ENCODE measurements around the gene SLC9A8. TPM values are rescaled to one million over a fixed set of nuclear protein-coding genes. Genes with fewer than 3 reads are reported as not detected.

The SLC9A8 gene
- total RNA-seq, 1 donor from 2014 or later, result 4.1 TPM

- H3K4me1 Mint-ChIP-seq, result peaks cover 23% of the 10 kb centered on the region
- H3K9ac ChIP-seq, result no peak overlapping the region
- H3K9me3 Mint-ChIP-seq, result no peaks in the 10 kb centered on the region
- peaks cover 10% of the 10 kb centered on the region for H3K79me2 ChIP-seq (ENCODE audit: low read depth)
- TF ChIP-seq EZH2 (IDR thresholded peaks at IDR 0.05) (no peak), CTCF (IDR thresholded peaks at IDR 0.05) (no peak), EZH2phosphoT487 (IDR thresholded peaks at IDR 0.05) (no peak)
- H3K4me3 ChIP-seq, result peak overlapping the region; percentile 92
- H3K4me1 ChIP-seq, result peaks cover 5% of the 10 kb centered on the region
- H3K27ac ChIP-seq, result no peak overlapping the region
- peak overlapping the region; percentile 95 for H3K27ac Mint-ChIP-seq
- H3K4me2 ChIP-seq, result peak overlapping the region; percentile 96
- H3F3A ChIP-seq (ENCODE audit: low read depth), result peaks cover 17% of the 10 kb centered on the region
- no peaks in the 10 kb centered on the region for H3K9me3 ChIP-seq (ENCODE audit: low read depth)
- no peaks in the 10 kb centered on the region for H3K27me3 ChIP-seq
- peaks cover 7% of the 10 kb centered on the region for H3K27me3 Mint-ChIP-seq (ENCODE audit: insufficient read depth, low read depth)
- H3K36me3 Mint-ChIP-seq, result peaks cover 2% of the 10 kb centered on the region
- H4K20me1 ChIP-seq (ENCODE audit: low read depth), result no peaks in the 10 kb centered on the region
- peak overlapping the region; percentile 48 for H2AFZ ChIP-seq (replicated peaks)
- no peaks in the 10 kb centered on the region for H3K36me3 ChIP-seq
- H3K4me3 Mint-ChIP-seq, result peak overlapping the region; percentile 91
- no peak for DNase-seq (ENCODE audit: low spot score)
These were observed 662 bp upstream of the SLC9A8 start for GRCh38 chr20:49811825-49812506.

GRCh38 chr20:49813305-49813974 is 812 bp downstream of the SLC9A8 start:
- H3K4me1 Mint-ChIP-seq, result peaks cover 23% of the 10 kb centered on the region
- H3K27ac ChIP-seq, result peak overlapping the region; percentile 70
- peak overlapping the region; percentile 85 for H3K9ac ChIP-seq
- peaks cover 17% of the 10 kb centered on the region for H3F3A ChIP-seq (ENCODE audit: low read depth)
- H3K27me3 ChIP-seq, result no peaks in the 10 kb centered on the region
- H3K9me3 ChIP-seq (ENCODE audit: low read depth), result no peaks in the 10 kb centered on the region
- peaks cover 2% of the 10 kb centered on the region for H3K36me3 Mint-ChIP-seq
- H3K79me2 ChIP-seq (ENCODE audit: low read depth), result peaks cover 10% of the 10 kb centered on the region
- no peaks in the 10 kb centered on the region for H3K36me3 ChIP-seq
- H3K4me3 Mint-ChIP-seq, result peak overlapping the region; percentile 98
- no peaks in the 10 kb centered on the region for H4K20me1 ChIP-seq (ENCODE audit: low read depth)
- peak overlapping the region; percentile 92 for H3K4me3 ChIP-seq
- H3K4me2 ChIP-seq, result peak overlapping the region; percentile 96
- peaks cover 5% of the 10 kb centered on the region for H3K4me1 ChIP-seq
- TF ChIP-seq EZH2 (IDR thresholded peaks at IDR 0.05) (no peak), EZH2phosphoT487 (IDR thresholded peaks at IDR 0.05) (no peak), CTCF (IDR thresholded peaks at IDR 0.05) (no peak)
- no peaks in the 10 kb centered on the region for H3K9me3 Mint-ChIP-seq
- H3K27me3 Mint-ChIP-seq (ENCODE audit: insufficient read depth, low read depth), result peaks cover 7% of the 10 kb centered on the region
- DNase-seq (ENCODE audit: low spot score), result no peak
- H3K27ac Mint-ChIP-seq, result peak overlapping the region; percentile 98
- H2AFZ ChIP-seq (replicated peaks), result peak overlapping the region; percentile 64

- no peak overlapping the region for H3K9ac ChIP-seq
- H3K4me3 ChIP-seq, result no peak overlapping the region
- Mint-ChIP-seq H3K4me1 (peaks cover 23% of the 10 kb centered on the region), H3K27ac (no peak overlapping the region), H3K9me3 (no peaks in the 10 kb centered on the region), H3K4me3 (peak overlapping the region; percentile 98), H3K27me3 (ENCODE audit: insufficient read depth, low read depth) (peaks cover 7% of the 10 kb centered on the region), H3K36me3 (peaks cover 7% of the 10 kb centered on the region)
- H3K9me3 ChIP-seq (ENCODE audit: low read depth), result no peaks in the 10 kb centered on the region
- H2AFZ ChIP-seq (replicated peaks), result no peak overlapping the region
- H3K4me1 ChIP-seq, result peaks cover 5% of the 10 kb centered on the region
- H3K27me3 ChIP-seq, result no peaks in the 10 kb centered on the region
- peaks cover 17% of the 10 kb centered on the region for H3F3A ChIP-seq (ENCODE audit: low read depth)
- H3K4me2 ChIP-seq, result peak overlapping the region; percentile 96
- H3K79me2 ChIP-seq (ENCODE audit: low read depth), result peaks cover 10% of the 10 kb centered on the region
- TF ChIP-seq EZH2phosphoT487 (IDR thresholded peaks at IDR 0.05) (no peak), CTCF (IDR thresholded peaks at IDR 0.05) (no peak), EZH2 (IDR thresholded peaks at IDR 0.05) (no peak)
- H3K27ac ChIP-seq, result no peak overlapping the region
- H4K20me1 ChIP-seq (ENCODE audit: low read depth), result no peaks in the 10 kb centered on the region
- no peak for DNase-seq (ENCODE audit: low spot score)
- H3K36me3 ChIP-seq, result peaks cover 4% of the 10 kb centered on the region
These were observed 1.5 kb downstream of the SLC9A8 start for GRCh38 chr20:49814057-49814694.
